Peyer's patch (tissue), 4 donors: ENCODE results near the gene PTPRJ. TPM values are rescaled to one million over a fixed set of nuclear protein-coding genes. Genes with fewer than 3 reads are reported as not detected.

Source experiments
- DNase-seq, 3 donors: peaks; one replicate each; pipeline ENCODE4 v3.0.0-alpha.2; 2017 to 2019
- H3K27ac ChIP-seq, 4 donors: fragments of 200-600 bp; sonication (generic); one replicate each; pipeline ENCODE4 v1.5.1; 2016 to 2019
- H3K27me3 ChIP-seq, 2 donors: fragments of 200-600 bp; sonication (generic); one replicate each; pipeline ENCODE4 v1.5.1; 2019
- H3K36me3 ChIP-seq, 3 donors: fragments of 200-600 bp; sonication (generic); one replicate each; pipeline ENCODE4 v1.5.1; 2016 to 2019
- H3K4me1 ChIP-seq, 4 donors: fragments of 200-600 bp; sonication (generic); one replicate each; pipeline ENCODE4 v1.5.1; 2016 to 2019
- H3K4me3 ChIP-seq, 4 donors: fragments of 200-600 bp; sonication (generic); 1 replicate in 3 of 4; 2 replicates in 1 of 4; pipeline ENCODE4 v1.5.1; 2016 to 2019; ENCODE audit warnings: mild to moderate bottlenecking in 1 of 4
- H3K9me3 ChIP-seq, 4 donors: fragments of 200-600 bp; sonication (generic); one replicate each; pipeline ENCODE4 v1.5.1; 2016 to 2019; ENCODE audit warnings: mild to moderate bottlenecking in 1 of 4
- POLR2A ChIP-seq, 2 donors: fragments of 450-650 bp; IDR thresholded peaks; one replicate each; pipeline ENCODE4 v1.5.1; 2017; ENCODE audit warnings: antibody characterized with exemption in 2 of 2, mild to moderate bottlenecking in 2 of 2, moderate library complexity in 2 of 2
- total RNA-seq, 4 donors: library from RNA; depleted of rRNA; stranded (reverse); fragments of >200 nt; gene quantifications; one replicate each; pipeline ENCODE4 v1.1.0, GENCODE V29; 2016
- TF ChIP-seq, protein P1 (sequence below), 6 experiments: fragments of 450-650 bp in 4 of 6; fragments of 200-600 bp in 2 of 6; sonication (generic) in 1 of 6; IDR thresholded peaks; one replicate each; pipeline ENCODE4 v1.5.1; 2017 to 2019; ENCODE audit warnings: antibody characterized with exemption in 6 of 6, mild to moderate bottlenecking in 3 of 6, moderate library complexity in 1 of 6

PTPRJ gene
- total RNA-seq, 4 donors from 2014 or later = 28.1 to 50.1 (median 37.5) TPM

- Histone ChIP-seq H3K27ac (no peak overlapping the region), H3K4me1 (peaks cover 0 to 9% (median 0%) of the 10 kb centered on the region in 4 donors), H3K4me3 (no peak overlapping the region), H3K27me3 (no peaks in the 10 kb centered on the region), H3K9me3 (no peaks in the 10 kb centered on the region), H3K36me3 (peaks cover 0 to 41% (median 0%) of the 10 kb centered on the region in 3 donors)
- TF ChIP-seq, protein P1, sequence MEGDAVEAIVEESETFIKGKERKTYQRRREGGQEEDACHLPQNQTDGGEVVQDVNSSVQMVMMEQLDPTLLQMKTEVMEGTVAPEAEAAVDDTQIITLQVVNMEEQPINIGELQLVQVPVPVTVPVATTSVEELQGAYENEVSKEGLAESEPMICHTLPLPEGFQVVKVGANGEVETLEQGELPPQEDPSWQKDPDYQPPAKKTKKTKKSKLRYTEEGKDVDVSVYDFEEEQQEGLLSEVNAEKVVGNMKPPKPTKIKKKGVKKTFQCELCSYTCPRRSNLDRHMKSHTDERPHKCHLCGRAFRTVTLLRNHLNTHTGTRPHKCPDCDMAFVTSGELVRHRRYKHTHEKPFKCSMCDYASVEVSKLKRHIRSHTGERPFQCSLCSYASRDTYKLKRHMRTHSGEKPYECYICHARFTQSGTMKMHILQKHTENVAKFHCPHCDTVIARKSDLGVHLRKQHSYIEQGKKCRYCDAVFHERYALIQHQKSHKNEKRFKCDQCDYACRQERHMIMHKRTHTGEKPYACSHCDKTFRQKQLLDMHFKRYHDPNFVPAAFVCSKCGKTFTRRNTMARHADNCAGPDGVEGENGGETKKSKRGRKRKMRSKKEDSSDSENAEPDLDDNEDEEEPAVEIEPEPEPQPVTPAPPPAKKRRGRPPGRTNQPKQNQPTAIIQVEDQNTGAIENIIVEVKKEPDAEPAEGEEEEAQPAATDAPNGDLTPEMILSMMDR (IDR thresholded peaks at IDR 0.05) = no peak
- TF ChIP-seq POLR2A (IDR thresholded peaks at IDR 0.05) = no peak
- DNase-seq = no peak
Measured at GRCh38 chr11:48164836-48165235, 184.5 kb downstream of the PTPRJ start.

DNA sequence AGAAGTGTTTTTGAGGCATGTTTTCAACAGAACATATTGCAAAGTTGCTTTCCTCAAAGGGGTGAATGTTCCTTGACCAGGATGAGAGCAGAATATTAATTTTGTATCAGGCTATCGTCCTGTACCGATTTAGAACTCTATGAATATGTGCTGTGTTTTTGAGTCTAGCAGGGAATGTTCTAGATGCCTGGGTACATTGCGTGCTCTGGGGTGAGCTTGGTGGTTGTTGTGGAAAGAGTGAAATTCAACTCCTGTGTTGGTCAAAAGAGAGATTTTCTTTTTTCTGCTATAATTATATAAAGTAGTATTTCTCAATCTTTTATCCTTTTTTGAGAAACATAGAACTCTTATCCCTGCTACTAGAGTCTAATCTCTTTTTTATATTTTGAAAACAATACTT is 185.1 kb downstream of the PTPRJ start:
- no peak for DNase-seq
- TF ChIP-seq, protein P1 (IDR thresholded peaks at IDR 0.05) = no peak
- TF ChIP-seq POLR2A (IDR thresholded peaks at IDR 0.05) = no peak
- no peak overlapping the region for H3K27ac ChIP-seq

GRCh38 chr11:48167380-48167779 is 187.0 kb downstream of the PTPRJ start:
- Histone ChIP-seq H3K9me3 (no peaks in the 10 kb centered on the region), H3K4me3 (no peak overlapping the region), H3K27ac (no peak overlapping the region), H3K4me1 (peaks cover 0 to 17% (median 0%) of the 10 kb centered on the region in 4 donors), H3K27me3 (no peaks in the 10 kb centered on the region), H3K36me3 (peaks cover 0 to 30% (median 0%) of the 10 kb centered on the region in 3 donors)
- no peak for DNase-seq
- TF ChIP-seq, protein P1 (IDR thresholded peaks at IDR 0.05) = no peak
- TF ChIP-seq POLR2A (IDR thresholded peaks at IDR 0.05) = no peak

More for the DNA sequence above, 185.1 kb downstream of the PTPRJ start:
- H3K4me1 ChIP-seq = peaks cover 0 to 15% (median 0%) of the 10 kb centered on the region in 4 donors
- no peaks in the 10 kb centered on the region for H3K27me3 ChIP-seq
- H3K4me3 ChIP-seq = no peak overlapping the region
- H3K9me3 ChIP-seq = no peaks in the 10 kb centered on the region
- peaks cover 0 to 35% (median 0%) of the 10 kb centered on the region in 3 donors for H3K36me3 ChIP-seq

- TF ChIP-seq, protein P1 (IDR thresholded peaks at IDR 0.05) = no peak
- no peak for TF ChIP-seq POLR2A (IDR thresholded peaks at IDR 0.05)
- Histone ChIP-seq H3K27ac (no peak overlapping the region), H3K27me3 (no peaks in the 10 kb centered on the region), H3K4me3 (no peak overlapping the region), H3K4me1 (peaks cover 0 to 17% (median 0%) of the 10 kb centered on the region in 4 donors), H3K9me3 (no peaks in the 10 kb centered on the region), H3K36me3 (peaks cover 0 to 16% (median 0%) of the 10 kb centered on the region in 3 donors)
- no peak for DNase-seq
Measured at GRCh38 chr11:48168815-48169214, 188.5 kb downstream of the PTPRJ start.

DNA sequence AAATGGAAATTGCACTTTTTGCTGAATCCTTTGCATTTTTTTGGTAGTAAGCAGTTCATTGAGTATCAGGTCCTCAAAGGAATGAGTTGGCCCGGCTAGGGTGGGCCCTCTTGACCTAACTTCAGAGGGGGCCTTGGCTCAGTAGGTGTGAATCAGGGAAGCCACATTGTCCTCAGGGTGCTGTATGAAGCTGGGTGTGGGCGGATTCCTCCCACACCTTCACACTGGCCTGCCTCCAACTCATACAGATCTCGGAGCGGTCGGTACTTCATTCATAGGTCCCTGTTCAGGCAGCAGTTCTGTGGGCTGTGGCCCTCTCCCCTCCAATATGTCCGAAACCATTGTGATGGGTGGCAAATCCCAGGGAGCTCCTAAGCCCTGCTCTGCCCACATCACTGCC is 188.9 kb downstream of the PTPRJ start:
- TF ChIP-seq, protein P1 (IDR thresholded peaks at IDR 0.05) = no peak
- no peak for TF ChIP-seq POLR2A (IDR thresholded peaks at IDR 0.05)

More for the DNA sequence above, 188.9 kb downstream of the PTPRJ start:
- DNase-seq = no peak
- Histone ChIP-seq H3K27me3 (no peaks in the 10 kb centered on the region), H3K4me3 (no peak overlapping the region), H3K27ac (no peak overlapping the region), H3K36me3 (peaks cover 0 to 12% (median 0%) of the 10 kb centered on the region in 3 donors), H3K4me1 (peaks cover 0 to 17% (median 0%) of the 10 kb centered on the region in 4 donors), H3K9me3 (no peaks in the 10 kb centered on the region)
